ENCODE measurements around the gene RBAK.
A peak's percentile ranks its signal among the peaks of the same experiment; 100 is the strongest.
"Not testable (repeated sequence)": the region's sequence is repeated elsewhere in the genome, so short reads cannot be mapped to it uniquely, and the experiment has no call there.

Gene RBAK

DNA sequence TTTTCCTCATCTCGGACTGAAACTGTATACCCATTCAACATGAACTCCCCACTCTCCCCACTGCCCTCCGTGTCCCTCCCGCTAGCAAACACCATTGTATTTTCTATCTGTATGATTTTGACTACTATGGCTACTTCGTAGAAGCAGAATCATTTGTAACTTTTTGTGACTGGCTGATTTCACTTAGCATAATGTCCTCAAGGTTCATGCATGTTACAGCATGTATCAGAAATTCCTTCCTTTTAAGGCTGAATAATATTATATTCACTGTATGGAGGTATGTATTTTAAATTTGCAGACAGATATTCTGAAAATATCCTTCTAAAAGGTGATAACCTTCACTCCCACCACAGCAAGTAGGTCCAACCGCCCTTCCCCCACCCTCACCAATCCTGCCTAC, 43.7 kb upstream of the RBAK start:
- TF ChIP-seq, protein P1, sequence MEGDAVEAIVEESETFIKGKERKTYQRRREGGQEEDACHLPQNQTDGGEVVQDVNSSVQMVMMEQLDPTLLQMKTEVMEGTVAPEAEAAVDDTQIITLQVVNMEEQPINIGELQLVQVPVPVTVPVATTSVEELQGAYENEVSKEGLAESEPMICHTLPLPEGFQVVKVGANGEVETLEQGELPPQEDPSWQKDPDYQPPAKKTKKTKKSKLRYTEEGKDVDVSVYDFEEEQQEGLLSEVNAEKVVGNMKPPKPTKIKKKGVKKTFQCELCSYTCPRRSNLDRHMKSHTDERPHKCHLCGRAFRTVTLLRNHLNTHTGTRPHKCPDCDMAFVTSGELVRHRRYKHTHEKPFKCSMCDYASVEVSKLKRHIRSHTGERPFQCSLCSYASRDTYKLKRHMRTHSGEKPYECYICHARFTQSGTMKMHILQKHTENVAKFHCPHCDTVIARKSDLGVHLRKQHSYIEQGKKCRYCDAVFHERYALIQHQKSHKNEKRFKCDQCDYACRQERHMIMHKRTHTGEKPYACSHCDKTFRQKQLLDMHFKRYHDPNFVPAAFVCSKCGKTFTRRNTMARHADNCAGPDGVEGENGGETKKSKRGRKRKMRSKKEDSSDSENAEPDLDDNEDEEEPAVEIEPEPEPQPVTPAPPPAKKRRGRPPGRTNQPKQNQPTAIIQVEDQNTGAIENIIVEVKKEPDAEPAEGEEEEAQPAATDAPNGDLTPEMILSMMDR (IDR thresholded peaks at IDR 0.05; ENCODE audit: low read depth, low read length): no peak
- DNase-seq (ENCODE audit: low read depth in 2 of 2): no peak
- H3K4me3 ChIP-seq (replicated peaks in 1 of 2; ENCODE audit: low read depth in 2 of 2, low read length in 2 of 2): no peak overlapping the region

DNA sequence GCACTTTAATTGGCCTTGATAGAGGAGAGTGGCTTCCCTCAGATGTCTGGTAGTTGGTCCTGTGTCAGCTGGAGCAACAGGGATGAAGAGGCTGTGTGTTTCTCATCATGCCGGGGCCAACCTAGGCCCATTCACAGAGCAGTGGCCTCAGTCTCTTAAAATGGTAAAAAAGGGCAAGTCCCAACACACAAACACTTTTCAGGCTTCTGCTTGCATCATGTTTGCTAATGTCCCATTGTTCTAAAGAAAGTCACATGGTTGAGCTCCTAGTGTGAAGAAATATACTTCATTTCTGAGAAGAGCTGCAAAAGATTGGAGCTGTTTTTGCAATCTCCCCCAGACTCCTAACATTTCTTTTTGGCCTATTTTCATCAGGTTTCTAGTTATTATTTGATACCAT, 40.6 kb upstream of the RBAK start:
- DNase-seq (ENCODE audit: low read depth in 2 of 2): peak; percentile 19 to 52
- TF ChIP-seq, protein P1 (IDR thresholded peaks at IDR 0.05; ENCODE audit: low read depth, low read length): no peak
- H3K4me3 ChIP-seq (replicated peaks in 1 of 2; ENCODE audit: low read depth in 2 of 2, low read length in 2 of 2): no peak overlapping the region

DNA sequence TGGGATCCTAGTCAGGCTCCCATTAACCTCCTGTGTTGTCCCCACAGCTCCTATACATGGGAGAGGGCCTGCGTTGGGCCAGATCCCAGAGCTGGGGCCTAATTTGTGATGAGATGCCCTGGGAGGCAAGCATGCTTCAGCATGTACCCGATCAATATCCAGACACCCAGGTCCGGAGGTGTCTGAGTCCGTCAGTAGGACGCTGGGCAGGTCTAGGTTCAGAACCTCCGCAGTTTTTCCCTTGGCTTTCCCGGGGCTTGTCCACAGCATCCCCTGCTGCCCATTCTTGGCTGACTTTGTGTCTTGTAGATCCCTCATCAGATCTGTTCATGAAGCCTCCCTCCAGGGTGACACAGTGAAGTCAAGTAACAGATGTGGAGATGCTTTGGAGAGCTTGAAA, 32.7 kb upstream of the RBAK start:
- TF ChIP-seq, protein P1 (IDR thresholded peaks at IDR 0.05; ENCODE audit: low read depth, low read length): no peak
- H3K4me3 ChIP-seq (replicated peaks in 1 of 2; ENCODE audit: low read depth in 2 of 2, low read length in 2 of 2): no peak overlapping the region
- DNase-seq (ENCODE audit: low read depth in 2 of 2): no peak

DNA sequence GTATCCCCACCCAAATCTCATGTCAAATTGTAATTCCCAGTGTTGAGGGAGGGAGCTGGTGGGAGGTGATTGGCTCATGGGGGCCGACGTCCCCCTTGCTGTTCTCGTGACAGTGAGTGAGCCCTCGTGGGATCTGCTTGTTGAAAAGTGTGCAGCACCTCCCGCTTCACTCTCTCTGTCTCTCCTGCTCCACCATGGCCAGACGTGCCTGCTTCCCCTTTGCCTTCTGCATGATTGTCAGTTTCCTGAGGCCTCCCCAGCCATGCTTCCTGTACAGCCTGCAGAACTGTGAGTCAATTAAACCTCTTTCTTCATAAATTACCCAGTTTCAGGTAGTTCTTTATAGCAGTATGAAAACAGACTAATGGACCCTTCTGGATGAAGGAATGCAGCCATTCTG, 29.7 kb upstream of the RBAK start:
- DNase-seq (ENCODE audit: low read depth in 2 of 2); H3K4me3 ChIP-seq (replicated peaks in 1 of 2; ENCODE audit: low read depth in 2 of 2, low read length in 2 of 2): not testable (repeated sequence)

DNA sequence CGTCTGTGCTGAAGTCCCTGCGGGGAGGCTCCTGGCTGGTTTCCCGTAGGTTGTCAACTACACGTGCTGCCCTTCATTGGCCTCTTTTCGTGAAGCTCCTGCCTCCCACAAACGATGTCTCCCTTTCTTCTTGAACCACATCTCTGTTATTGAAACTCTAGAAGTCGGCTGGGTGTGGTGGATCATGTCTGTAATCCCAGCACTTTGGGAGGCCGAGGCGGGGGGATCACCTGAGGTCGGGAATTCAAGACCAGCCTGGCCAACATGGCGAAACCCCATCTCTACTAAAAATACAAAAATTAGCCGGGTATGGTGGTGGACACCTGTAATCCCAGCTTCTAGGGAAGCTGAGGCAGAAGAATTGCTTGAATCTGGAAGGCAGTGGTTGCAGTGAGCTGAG, 28.0 kb upstream of the RBAK start:
- not testable (repeated sequence) for H3K4me3 ChIP-seq (replicated peaks in 1 of 2; ENCODE audit: low read depth in 2 of 2, low read length in 2 of 2); DNase-seq (ENCODE audit: low read depth in 2 of 2)

DNA sequence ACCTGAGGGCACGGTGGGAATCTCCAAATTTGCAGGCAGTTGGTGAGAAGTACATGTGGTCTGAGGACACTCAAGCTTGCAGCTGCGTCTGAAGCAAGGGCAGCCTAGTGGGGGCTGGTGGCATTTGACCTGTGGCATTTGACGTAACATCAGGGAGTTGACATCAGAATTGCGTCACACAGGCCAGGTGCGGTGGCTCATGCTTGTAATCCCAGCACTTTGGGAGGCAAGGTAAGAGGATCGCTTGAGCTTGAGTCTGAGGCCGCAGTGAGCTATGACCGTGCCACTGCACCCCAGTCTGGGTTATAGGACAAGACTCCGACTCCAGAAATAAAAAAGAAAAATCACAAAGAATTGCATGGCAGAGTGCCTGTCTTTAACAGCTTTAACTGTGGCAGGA, 25.6 kb upstream of the RBAK start:
- H3K4me3 ChIP-seq (replicated peaks in 1 of 2; ENCODE audit: low read depth in 2 of 2, low read length in 2 of 2): no peak overlapping the region
- no peak for DNase-seq (ENCODE audit: low read depth in 2 of 2)
- TF ChIP-seq, protein P1 (IDR thresholded peaks at IDR 0.05; ENCODE audit: low read depth, low read length): no peak

DNA sequence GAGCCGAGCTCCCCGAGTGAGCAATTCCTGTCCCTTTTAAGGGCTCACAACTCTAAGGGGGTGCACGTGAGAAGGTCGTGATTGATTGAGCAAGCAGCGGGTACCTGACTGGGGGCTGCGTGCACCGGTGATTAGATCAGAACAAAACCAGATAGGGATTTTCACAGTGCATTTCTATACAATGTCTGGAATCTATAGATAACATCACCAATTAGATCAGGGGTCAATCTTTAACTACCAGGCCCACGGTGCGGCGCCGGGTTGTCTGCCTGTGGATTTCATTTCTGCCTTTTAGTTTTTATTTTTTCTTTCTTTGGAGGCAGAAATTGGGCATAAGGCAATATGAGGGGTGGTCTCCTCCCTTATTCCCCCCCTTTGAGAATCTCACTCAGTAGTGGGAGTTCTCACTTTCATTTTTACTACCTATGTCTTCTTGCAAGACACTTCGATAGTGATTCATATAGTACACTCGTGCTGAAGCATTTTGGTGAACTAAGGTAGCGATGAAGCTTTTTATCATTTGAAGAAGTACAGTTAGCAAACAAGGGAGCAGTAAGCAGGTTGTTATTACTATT, 24.6 kb upstream of the RBAK start:
- not testable (repeated sequence) for DNase-seq (ENCODE audit: low read depth in 2 of 2); H3K4me3 ChIP-seq (replicated peaks in 1 of 2; ENCODE audit: low read depth in 2 of 2, low read length in 2 of 2)

DNA sequence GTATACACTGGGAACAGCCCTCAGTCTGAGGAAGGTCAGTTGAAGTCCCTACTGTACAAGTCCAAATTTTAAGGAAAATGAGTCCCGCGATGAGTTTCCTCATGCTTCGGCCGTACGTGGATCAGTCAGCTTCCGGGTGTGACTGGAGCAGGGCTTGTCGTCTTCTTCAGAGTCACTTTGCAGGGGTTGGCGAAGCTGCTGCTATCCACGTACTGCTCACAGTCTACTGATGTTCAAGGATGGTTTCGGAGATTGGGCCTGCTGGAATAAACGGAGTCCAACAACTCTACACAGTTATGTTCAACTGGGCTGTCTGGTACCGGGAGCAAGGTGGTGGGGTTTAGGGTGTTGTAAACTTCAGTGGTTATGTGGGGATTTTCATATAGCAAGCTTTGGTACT, 22.0 kb upstream of the RBAK start:
- DNase-seq (ENCODE audit: low read depth in 2 of 2); H3K4me3 ChIP-seq (replicated peaks in 1 of 2; ENCODE audit: low read depth in 2 of 2, low read length in 2 of 2): not testable (repeated sequence)

DNA sequence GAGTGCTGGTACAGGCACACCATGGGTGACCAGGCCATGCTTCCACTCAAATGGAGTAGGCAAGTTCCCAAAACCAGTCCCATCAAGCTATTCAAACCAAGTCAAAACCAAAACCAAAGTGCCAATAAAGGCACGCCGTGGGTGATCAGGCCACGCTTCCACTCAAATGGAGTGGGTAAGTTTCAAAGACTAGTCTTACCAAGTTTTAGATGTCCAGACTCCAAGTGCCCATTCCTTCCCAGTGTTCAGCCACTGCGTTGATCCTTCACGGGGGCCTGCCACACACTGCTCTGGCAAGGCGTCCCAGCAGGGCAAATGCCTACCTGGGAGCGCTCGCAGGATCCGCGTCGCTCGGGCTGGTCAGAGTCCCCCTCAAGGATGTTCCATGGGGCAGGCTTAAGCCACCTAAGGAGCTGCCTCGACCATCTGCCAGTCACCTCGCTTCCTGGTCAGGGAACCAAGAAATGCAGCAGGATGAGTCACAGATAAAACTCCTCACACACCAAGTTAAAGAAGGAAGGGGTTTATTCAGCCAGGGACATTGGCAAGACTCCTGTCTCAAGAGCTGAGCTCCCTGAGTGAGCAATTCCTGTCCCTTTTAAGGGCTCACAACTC, 17.8 kb upstream of the RBAK start:
- not testable (repeated sequence) for H3K4me3 ChIP-seq (replicated peaks in 1 of 2; ENCODE audit: low read depth in 2 of 2, low read length in 2 of 2)
- peak; percentile 16 to 29 for DNase-seq (ENCODE audit: low read depth in 2 of 2)

DNA sequence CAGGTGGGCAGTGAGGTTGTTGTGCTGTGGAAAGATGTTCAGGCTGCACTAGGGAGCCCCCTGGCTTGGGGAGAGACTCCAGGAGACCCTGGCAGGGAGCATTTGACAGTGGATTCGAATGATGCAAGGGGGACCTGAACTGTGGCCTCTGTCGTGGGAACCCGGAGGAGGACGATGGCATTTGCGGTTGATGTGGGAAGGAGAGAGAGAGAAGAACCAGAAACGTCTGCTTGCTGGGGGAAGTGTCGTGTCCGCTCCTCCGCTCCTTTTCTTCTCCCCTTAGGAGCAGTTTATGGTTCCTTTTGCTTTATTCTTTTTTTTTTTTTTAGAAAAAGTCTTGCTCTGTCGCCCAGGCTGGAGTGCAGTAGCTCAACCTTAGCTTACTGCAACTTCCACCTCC, 12.5 kb upstream of the RBAK start:
- not testable (repeated sequence) for H3K4me3 ChIP-seq (replicated peaks in 1 of 2; ENCODE audit: low read depth in 2 of 2, low read length in 2 of 2); DNase-seq (ENCODE audit: low read depth in 2 of 2)

Data from cardiac fibroblast (primary cell).